NCI-H774 (cell line): ENCODE data around the gene TSPAN5.

Source experiments
- DNase-seq: peaks from one replicate; lab custom pipeline; 2025; lab: John Stamatoyannopoulos, UW

The TSPAN5 gene

GRCh38 chr4:98643755-98644154 lies 14.7 kb downstream of the TSPAN5 start:
- DNase-seq, result no peak

- no peak for DNase-seq
These were observed 15.4 kb downstream of the TSPAN5 start for GRCh38 chr4:98642991-98643426.

GRCh38 chr4:98641906-98642668 lies 16.3 kb downstream of the TSPAN5 start:
- no peak for DNase-seq

- DNase-seq, result no peak
These were observed 17.0 kb downstream of the TSPAN5 start for GRCh38 chr4:98641376-98641775.

GRCh38 chr4:98639523-98639922 lies 18.9 kb downstream of the TSPAN5 start:
- no peak for DNase-seq

GRCh38 chr4:98639108-98639507 lies 19.3 kb downstream of the TSPAN5 start:
- DNase-seq, result no peak

- DNase-seq, result no peak
These were observed 19.8 kb downstream of the TSPAN5 start for GRCh38 chr4:98638661-98639060.

GRCh38 chr4:98634061-98634460 lies 24.4 kb downstream of the TSPAN5 start:
- no peak for DNase-seq

GRCh38 chr4:98633159-98633558 lies 25.3 kb downstream of the TSPAN5 start:
- no peak for DNase-seq

- no peak for DNase-seq
These were observed 26.2 kb downstream of the TSPAN5 start for GRCh38 chr4:98632258-98632657.

- DNase-seq, result no peak
These were observed 26.9 kb downstream of the TSPAN5 start for GRCh38 chr4:98631506-98631905.

GRCh38 chr4:98630737-98631454 lies 27.5 kb downstream of the TSPAN5 start:
- DNase-seq, result no peak

GRCh38 chr4:98627531-98628257 lies 30.7 kb downstream of the TSPAN5 start:
- no peak for DNase-seq

- no peak for DNase-seq
These were observed 32.1 kb downstream of the TSPAN5 start for GRCh38 chr4:98626350-98626749.

GRCh38 chr4:98625920-98626319 lies 32.5 kb downstream of the TSPAN5 start:
- DNase-seq, result no peak

- no peak for DNase-seq
These were observed 33.0 kb downstream of the TSPAN5 start for GRCh38 chr4:98625399-98625798.

- DNase-seq, result no peak
These were observed 33.8 kb downstream of the TSPAN5 start for GRCh38 chr4:98624642-98625041.

- no peak for DNase-seq
These were observed 34.3 kb downstream of the TSPAN5 start for GRCh38 chr4:98624144-98624543.

- DNase-seq, result no peak
These were observed 35.1 kb downstream of the TSPAN5 start for GRCh38 chr4:98623126-98623802.

- no peak for DNase-seq
These were observed 38.2 kb downstream of the TSPAN5 start for GRCh38 chr4:98620087-98620784.

- DNase-seq, result no peak
These were observed 39.2 kb downstream of the TSPAN5 start for GRCh38 chr4:98619180-98619579.

GRCh38 chr4:98618680-98619079 lies 39.7 kb downstream of the TSPAN5 start:
- DNase-seq, result no peak
